Prostate gland (tissue), 2 donors: ENCODE results near the gene SEPTIN11.

Experiments
- POLR2A ChIP-seq: fragments of 450-650 bp; IDR thresholded peaks from one replicate; pipeline ENCODE4 v1.6.1; 2016; ENCODE audit warnings: antibody characterized with exemption, mild to moderate bottlenecking
- POLR2AphosphoS5 ChIP-seq: sonication (generic); formaldehyde crosslinking; IDR thresholded peaks from one replicate; pipeline ENCODE4 v1.6.1; 2017; ENCODE audit warnings: antibody characterized with exemption
- TF ChIP-seq, protein P1 (sequence below), 4 experiments: fragments of 200-600 bp in 2 of 4; fragments of 450-650 bp in 2 of 4; sonication (generic) in 2 of 4; IDR thresholded peaks; 1 replicate in 3 of 4; 2 replicates in 1 of 4; pipeline ENCODE4 v1.5.1; 2016 to 2019; ENCODE audit warnings: antibody characterized with exemption in 4 of 4, mild to moderate bottlenecking in 2 of 4, moderate library complexity in 2 of 4

DNA sequence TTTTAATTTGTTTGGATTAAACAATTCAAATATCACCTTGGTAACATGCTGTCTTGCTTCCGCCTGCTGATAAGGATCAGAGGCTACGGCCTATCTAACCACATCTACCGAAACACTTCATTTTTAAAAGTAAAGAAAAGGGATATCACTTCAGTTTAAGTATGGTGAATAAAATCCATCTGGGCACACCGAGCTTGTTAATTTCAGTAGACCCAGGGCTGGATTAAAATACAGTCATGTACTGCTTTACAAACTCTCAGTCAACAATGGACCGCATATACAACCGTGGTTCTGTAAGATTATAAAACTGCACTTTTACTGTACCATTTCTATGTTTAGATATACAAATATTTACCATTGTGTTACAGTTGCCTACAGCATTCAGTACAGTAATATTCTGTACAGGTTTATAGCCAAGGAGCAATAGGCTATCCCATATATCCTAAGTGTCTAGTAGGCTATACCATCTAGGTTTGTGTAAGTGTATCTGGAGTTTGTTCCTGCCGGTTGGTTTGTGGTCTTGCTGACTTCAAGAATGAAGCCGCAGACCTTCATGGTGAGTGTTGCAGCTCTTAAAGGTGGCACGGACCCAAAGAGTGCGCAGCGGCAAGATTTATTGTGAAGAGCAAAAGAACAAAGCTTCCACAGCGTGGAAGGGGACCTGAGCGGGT, 40.0 kb downstream of the SEPTIN11 start:
- no peak for TF ChIP-seq POLR2A
- TF ChIP-seq, protein P1, sequence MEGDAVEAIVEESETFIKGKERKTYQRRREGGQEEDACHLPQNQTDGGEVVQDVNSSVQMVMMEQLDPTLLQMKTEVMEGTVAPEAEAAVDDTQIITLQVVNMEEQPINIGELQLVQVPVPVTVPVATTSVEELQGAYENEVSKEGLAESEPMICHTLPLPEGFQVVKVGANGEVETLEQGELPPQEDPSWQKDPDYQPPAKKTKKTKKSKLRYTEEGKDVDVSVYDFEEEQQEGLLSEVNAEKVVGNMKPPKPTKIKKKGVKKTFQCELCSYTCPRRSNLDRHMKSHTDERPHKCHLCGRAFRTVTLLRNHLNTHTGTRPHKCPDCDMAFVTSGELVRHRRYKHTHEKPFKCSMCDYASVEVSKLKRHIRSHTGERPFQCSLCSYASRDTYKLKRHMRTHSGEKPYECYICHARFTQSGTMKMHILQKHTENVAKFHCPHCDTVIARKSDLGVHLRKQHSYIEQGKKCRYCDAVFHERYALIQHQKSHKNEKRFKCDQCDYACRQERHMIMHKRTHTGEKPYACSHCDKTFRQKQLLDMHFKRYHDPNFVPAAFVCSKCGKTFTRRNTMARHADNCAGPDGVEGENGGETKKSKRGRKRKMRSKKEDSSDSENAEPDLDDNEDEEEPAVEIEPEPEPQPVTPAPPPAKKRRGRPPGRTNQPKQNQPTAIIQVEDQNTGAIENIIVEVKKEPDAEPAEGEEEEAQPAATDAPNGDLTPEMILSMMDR (IDR thresholded peaks at IDR 0.05) = no peak
- no peak for TF ChIP-seq POLR2AphosphoS5
